Measurements from ENCODE around the gene PLOD2.

Gene PLOD2

GRCh38 chr3:146052056-146052790 lies 108.8 kb downstream of the PLOD2 start:
- DNase-seq (ENCODE audit: extremely low read depth in 1 of 2, low read depth in 1 of 2) = no peak

DNA sequence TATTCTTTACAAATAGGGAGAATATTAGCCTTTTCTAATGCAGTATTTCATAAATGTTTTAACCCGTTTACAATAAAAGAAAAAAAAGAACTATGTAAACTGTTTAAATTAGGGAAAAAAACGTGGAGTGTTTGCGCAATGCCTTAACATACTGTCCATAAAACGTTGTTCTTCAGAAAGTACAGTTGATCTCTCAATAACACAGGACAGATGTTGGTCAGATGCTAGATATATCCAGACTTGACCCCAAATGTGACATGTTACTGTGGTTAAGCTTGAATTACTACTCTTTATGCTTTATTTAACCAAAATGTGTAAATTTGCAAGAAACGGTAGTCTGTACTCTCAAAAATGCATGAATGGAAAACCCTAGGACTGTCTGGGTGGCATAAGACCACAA lies 110.3 kb downstream of the PLOD2 start:
- DNase-seq (ENCODE audit: extremely low read depth in 1 of 2, low read depth in 1 of 2) = no peak

DNA sequence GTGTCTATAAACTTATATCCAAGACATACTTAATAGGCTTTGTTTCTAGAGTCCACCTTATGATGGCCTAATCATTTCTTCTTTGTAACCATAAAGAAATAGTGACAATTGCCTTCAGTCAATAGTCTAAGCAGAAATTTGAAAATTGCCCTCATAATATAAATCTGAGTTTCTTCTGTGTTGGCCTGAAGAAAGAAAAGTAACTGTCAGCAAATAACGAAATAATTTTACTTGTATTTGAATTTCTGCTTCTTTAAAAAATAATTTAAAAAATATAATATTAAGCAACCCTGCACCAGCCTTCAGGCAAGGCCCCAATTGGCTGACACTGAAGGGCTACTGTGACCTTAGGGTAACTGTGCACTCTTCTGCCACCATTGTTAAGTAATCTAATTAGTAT lies 113.5 kb downstream of the PLOD2 start:
- no peak for DNase-seq (ENCODE audit: extremely low read depth in 1 of 2, low read depth in 1 of 2)

- DNase-seq (ENCODE audit: extremely low read depth in 1 of 2, low read depth in 1 of 2) = no peak
Measured at GRCh38 chr3:146044046-146044445, 116.9 kb downstream of the PLOD2 start.

DNA sequence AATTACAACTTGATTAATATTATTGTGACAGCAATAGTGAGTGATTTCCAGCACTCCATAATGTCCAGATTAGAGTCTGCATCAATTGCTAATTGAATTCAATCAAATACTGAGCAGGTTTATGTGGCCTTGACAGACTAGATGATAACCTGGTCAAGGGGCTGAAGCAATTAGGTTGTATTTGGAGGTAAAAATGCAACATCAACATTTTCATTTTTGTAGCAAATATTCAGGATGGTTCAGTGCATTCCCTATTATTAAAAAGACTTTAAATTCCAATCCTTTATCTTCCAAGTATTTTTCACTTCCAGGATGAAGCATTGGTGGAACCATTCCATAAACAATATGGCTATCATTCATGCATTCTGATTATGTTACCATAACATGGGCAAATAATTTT lies 120.4 kb downstream of the PLOD2 start:
- no peak for DNase-seq (ENCODE audit: extremely low read depth in 1 of 2, low read depth in 1 of 2)

DNA sequence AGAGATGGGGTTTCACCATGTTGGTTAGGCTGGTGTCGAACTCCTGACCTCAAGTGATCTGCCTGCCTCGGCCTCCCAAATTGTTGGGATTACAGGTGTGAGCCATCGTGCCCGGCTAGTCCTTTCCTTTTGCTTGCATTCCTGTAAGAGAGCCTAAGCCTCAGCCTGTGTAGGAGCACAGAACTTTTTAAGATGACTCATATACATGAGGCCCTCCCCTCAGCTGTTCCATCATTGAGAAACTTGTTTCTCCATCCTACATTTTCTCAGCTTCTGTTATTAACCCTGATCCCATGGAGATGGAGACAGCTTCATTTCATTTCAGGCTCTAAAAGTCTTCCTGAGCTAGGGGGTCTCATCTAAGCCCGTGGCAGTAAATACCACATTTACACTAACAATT lies 123.3 kb downstream of the PLOD2 start:
- no peak for DNase-seq (ENCODE audit: extremely low read depth in 1 of 2, low read depth in 1 of 2)

- DNase-seq (ENCODE audit: extremely low read depth in 1 of 2, low read depth in 1 of 2) = no peak
Measured at GRCh38 chr3:146036281-146036680, 124.7 kb downstream of the PLOD2 start.

DNA sequence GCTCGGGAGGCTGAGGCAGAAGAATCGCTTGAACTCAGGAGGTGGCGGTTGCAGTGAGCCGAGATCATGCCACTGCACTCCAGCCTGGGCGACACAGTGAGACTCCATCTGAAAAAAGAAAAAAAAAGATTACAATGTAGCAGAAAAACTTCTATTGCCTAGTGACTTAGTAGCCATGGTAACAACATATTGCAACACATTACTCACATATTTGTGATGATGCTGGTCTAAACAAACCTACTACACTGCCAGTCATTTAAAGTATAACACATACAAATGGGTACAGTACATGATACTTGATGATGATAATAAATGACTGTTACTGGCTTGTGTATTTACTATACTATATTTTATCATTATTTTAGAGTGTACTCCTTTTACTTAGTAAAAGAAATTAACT lies 125.6 kb downstream of the PLOD2 start:
- no peak for DNase-seq (ENCODE audit: extremely low read depth in 1 of 2, low read depth in 1 of 2)

DNA sequence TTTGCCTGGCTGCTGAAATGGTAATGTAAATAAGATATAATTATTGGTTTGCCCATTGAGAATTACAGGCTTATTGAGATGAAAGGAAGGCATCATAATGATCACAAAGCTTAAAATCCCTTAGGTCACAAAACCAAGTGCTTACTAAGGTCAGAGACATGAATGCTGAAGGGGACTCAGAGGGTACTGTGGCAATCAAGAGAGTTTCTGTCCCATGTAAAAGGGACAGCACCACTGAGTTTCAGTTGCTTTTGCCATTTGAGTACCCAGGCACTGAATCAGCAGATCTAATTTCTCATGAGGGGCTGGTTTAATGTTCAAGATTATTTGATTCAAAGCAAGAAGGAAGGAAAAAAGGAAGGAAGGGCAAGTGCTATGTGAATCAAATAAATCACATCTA lies 127.0 kb downstream of the PLOD2 start:
- DNase-seq (ENCODE audit: extremely low read depth in 1 of 2, low read depth in 1 of 2) = no peak

- DNase-seq (ENCODE audit: extremely low read depth in 1 of 2, low read depth in 1 of 2) = no peak
Measured at GRCh38 chr3:146026547-146026946, 134.4 kb downstream of the PLOD2 start.

DNA sequence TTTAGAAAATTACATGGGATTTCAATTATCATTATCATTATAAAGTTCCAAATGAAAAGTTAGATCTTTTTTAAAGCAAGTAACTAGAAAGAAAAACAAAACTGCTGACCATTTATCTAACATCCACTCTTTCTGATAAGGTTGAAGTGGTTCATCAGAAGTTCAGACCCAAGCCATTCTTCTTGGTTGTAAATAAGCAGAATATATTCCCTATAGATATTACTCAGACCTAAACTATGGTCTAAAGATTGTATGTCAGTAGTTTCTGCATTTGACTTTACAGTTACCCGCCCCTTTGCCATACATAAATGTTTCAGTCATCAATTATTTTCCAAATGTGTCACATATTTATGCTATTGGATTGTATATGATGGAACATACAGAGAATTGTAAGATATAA lies 136.7 kb downstream of the PLOD2 start:
- DNase-seq (ENCODE audit: extremely low read depth in 1 of 2, low read depth in 1 of 2) = no peak

GRCh38 chr3:146020969-146021368 lies 140.0 kb downstream of the PLOD2 start:
- no peak for DNase-seq (ENCODE audit: extremely low read depth in 1 of 2, low read depth in 1 of 2)

- no peak for DNase-seq (ENCODE audit: extremely low read depth in 1 of 2, low read depth in 1 of 2)
Measured at GRCh38 chr3:146019508-146019907, 141.5 kb downstream of the PLOD2 start.

Measured in stimulated activated CD8-positive, alpha-beta memory T cell treated with anti-CD3 and anti-CD28 coated beads, Interleukin-7, amount 100 ng/mL, for 48 hours (primary cell).